Parathyroid adenoma (tissue), 2 donors: Measurements from ENCODE around the gene SUCLG2.

Source experiments
- H2AFZ ChIP-seq: fragments of 300-600 bp; sonication (generic); one replicate; pipeline ENCODE4 v1.7.0; 2017; ENCODE audit warnings: antibody characterized with exemption, mild to moderate bottlenecking
- H3K27ac ChIP-seq: fragments of 300-600 bp; sonication (generic); one replicate; pipeline ENCODE4 v1.7.0; 2017
- H3K27me3 ChIP-seq: fragments of 300-600 bp; sonication (generic); one replicate; pipeline ENCODE4 v1.7.0; 2017; ENCODE audit warnings: low read length; ENCODE audit not compliant: control insufficient read depth, insufficient read depth
- H3K36me3 ChIP-seq: fragments of 300-600 bp; sonication (generic); one replicate; pipeline ENCODE4 v1.7.0; 2017; ENCODE audit warnings: low read length; ENCODE audit not compliant: control insufficient read depth, insufficient read depth
- H3K4me1 ChIP-seq: fragments of 300-600 bp; sonication (generic); one replicate; pipeline ENCODE4 v1.7.0; 2017; ENCODE audit warnings: control low read depth
- H3K4me2 ChIP-seq: fragments of 300-600 bp; sonication (generic); one replicate; pipeline ENCODE4 v1.7.0; 2017; ENCODE audit warnings: low read length
- H3K4me3 ChIP-seq: fragments of 300-600 bp; sonication (generic); one replicate; pipeline ENCODE4 v1.7.0; 2017; ENCODE audit warnings: low read depth, low read length
- H3K79me2 ChIP-seq: fragments of 300-600 bp; sonication (generic); one replicate; pipeline ENCODE4 v1.7.0; 2017; ENCODE audit warnings: control low read depth
- H3K9ac ChIP-seq: fragments of 300-600 bp; sonication (generic); one replicate; pipeline ENCODE4 v1.7.0; 2017; ENCODE audit warnings: mild to moderate bottlenecking
- H3K9me3 ChIP-seq: fragments of 300-600 bp; sonication (generic); one replicate; pipeline ENCODE4 v1.7.0; 2017; ENCODE audit warnings: low read length; ENCODE audit not compliant: control insufficient read depth
- TF ChIP-seq, protein P1 (sequence below): fragments of 300-600 bp; sonication (generic); IDR thresholded peaks from one replicate; pipeline ENCODE4 v1.7.0; 2017; ENCODE audit warnings: antibody characterized with exemption, mild to moderate bottlenecking
- donor health status: primary hyperparathyroidism.

The SUCLG2 gene

DNA sequence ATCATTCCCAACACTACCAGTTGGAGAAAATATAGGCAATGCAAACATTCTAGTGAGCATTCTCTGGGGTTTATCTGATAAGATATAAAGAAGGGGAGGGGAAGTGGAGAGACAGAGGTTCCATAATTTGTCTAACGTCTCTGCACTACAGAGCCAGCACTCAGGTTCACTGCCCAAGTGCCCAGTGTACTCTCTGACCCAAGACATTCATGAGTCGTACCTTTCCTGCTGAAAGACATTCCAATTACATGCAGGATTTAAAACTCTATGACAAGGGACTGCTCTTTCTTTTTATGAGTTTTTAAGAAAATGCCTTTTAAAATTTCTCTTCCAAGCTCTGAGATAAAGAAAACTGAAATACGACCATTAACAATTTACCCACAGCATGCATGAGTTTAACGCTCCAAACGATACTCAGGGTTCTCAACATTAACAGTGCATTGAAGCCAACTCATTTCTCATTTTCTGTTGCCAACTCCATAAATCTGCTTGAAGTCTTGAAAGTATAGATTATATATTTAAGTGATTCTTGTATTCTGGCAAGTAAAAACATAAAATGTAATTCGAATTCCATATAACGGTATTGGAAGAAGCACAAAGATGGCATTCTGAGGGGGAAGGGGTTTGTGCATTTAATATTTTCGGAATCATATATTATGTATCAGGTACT is 193.4 kb downstream of the SUCLG2 start:
- Histone ChIP-seq H3K4me1 (no peaks in the 10 kb centered on the region), H3K9me3 (no peaks in the 10 kb centered on the region), H3K27ac (no peak overlapping the region), H3K36me3 (no peaks in the 10 kb centered on the region), H2AFZ (no peak overlapping the region), H3K79me2 (no peaks in the 10 kb centered on the region), H3K9ac (no peak overlapping the region), H3K4me2 (no peak overlapping the region), H3K4me3 (no peak overlapping the region), H3K27me3 (no peaks in the 10 kb centered on the region)
- TF ChIP-seq, protein P1, sequence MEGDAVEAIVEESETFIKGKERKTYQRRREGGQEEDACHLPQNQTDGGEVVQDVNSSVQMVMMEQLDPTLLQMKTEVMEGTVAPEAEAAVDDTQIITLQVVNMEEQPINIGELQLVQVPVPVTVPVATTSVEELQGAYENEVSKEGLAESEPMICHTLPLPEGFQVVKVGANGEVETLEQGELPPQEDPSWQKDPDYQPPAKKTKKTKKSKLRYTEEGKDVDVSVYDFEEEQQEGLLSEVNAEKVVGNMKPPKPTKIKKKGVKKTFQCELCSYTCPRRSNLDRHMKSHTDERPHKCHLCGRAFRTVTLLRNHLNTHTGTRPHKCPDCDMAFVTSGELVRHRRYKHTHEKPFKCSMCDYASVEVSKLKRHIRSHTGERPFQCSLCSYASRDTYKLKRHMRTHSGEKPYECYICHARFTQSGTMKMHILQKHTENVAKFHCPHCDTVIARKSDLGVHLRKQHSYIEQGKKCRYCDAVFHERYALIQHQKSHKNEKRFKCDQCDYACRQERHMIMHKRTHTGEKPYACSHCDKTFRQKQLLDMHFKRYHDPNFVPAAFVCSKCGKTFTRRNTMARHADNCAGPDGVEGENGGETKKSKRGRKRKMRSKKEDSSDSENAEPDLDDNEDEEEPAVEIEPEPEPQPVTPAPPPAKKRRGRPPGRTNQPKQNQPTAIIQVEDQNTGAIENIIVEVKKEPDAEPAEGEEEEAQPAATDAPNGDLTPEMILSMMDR, result no peak

DNA sequence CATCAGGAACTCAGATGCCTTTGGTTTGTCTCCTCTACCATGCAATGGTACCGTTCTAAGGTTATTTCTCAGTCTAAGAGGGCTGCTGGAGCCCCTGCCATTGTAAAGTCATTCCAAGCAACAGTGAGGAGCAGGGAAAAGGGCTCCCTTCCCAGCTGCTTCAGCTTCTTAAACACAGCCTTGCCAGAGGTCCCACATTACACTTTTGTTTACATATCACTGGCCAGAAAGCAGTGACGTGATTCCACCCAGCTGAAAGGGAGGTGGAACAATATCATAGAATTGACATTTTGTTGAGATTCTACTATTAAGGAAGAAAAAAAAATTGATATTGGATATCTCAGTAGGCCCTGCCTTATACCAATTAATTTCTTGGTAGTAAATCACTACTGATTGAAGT is 194.6 kb downstream of the SUCLG2 start:
- Histone ChIP-seq H3K27ac (no peak overlapping the region), H3K36me3 (no peaks in the 10 kb centered on the region), H3K79me2 (no peaks in the 10 kb centered on the region), H2AFZ (no peak overlapping the region), H3K4me2 (no peak overlapping the region), H3K9me3 (no peaks in the 10 kb centered on the region), H3K4me3 (no peak overlapping the region), H3K4me1 (no peaks in the 10 kb centered on the region), H3K9ac (no peak overlapping the region), H3K27me3 (no peaks in the 10 kb centered on the region)
- TF ChIP-seq, protein P1, result no peak

DNA sequence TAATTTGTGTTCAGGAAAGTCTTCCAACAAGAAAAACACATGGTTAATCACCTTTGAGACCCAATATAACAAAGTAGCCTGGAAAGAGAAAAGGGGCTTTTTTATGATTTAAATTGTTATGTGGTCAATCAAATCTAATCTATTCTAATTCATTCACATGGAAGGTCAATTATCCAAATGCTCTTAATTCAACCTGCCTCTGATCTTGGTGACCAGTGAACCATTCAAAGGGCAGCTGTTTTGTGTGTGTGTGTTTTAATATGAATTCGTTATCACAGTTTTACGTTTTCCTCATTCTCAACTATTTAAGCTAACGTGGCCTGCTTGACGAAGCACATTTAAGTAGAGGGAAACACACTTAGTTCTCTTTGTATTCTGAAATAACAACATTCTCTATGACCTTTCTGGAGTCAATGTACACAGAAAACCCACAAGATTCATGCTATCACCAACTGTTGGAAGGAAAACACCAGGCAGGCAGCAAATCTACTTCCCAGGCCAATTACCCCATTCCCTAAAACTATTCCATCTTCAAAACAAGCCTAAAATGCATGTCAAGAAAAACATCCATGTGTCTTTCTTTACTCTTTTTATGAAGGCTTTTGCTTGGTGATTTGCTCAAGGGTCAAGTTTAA is 195.4 kb downstream of the SUCLG2 start:
- no peaks in the 10 kb centered on the region for H3K9me3 ChIP-seq
- H3K4me2 ChIP-seq, result no peak overlapping the region
- H3K27ac ChIP-seq, result no peak overlapping the region
- TF ChIP-seq, protein P1, result no peak
- H3K36me3 ChIP-seq, result no peaks in the 10 kb centered on the region
- no peak overlapping the region for H3K9ac ChIP-seq
- no peaks in the 10 kb centered on the region for H3K79me2 ChIP-seq
- H3K4me3 ChIP-seq, result no peak overlapping the region
- H3K4me1 ChIP-seq, result no peaks in the 10 kb centered on the region
- no peaks in the 10 kb centered on the region for H3K27me3 ChIP-seq
- H2AFZ ChIP-seq, result no peak overlapping the region

DNA sequence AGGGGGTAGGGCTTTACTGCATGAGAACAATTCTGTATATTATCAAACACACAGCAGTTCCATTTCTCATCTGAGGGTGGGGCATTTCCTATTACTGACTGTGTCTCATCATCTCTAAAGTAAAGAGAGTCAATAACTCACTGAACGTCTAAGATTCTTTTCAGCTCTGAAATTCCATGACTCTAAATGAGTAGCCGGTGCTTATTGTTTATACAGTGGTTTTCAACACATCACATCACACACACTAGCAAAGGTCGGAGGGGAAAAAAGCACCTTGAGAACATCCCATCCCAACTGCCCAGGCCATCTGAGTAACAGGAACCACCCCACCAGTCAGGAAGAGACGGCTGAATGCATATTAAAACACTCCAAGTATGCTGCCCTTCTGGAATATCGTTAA is 196.0 kb downstream of the SUCLG2 start:
- Histone ChIP-seq H3K4me2 (no peak overlapping the region), H3K27ac (no peak overlapping the region), H3K9me3 (no peaks in the 10 kb centered on the region), H3K4me3 (no peak overlapping the region), H3K9ac (no peak overlapping the region), H3K36me3 (no peaks in the 10 kb centered on the region), H2AFZ (no peak overlapping the region), H3K4me1 (no peaks in the 10 kb centered on the region), H3K79me2 (no peaks in the 10 kb centered on the region), H3K27me3 (no peaks in the 10 kb centered on the region)
- TF ChIP-seq, protein P1, result no peak

DNA sequence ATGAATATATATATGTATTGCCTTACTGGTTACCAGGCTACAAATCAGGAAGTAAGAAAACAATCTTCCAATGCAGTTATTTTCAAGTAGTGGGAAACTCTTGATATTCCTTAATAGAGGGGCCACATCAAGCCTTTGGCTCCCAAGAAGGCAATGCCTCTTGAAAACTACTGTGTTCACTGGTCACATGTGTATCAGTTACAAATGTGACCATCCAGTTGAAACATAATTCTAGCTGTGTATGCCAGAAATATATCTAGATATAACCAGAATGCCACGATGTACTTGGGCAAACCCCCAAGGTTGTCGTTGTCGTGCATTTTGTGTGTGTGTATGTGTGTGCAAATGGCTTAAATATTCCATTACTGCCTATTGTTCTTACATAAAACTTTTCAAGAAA is 200.8 kb downstream of the SUCLG2 start:
- no peak overlapping the region for H3K4me3 ChIP-seq
- TF ChIP-seq, protein P1, result no peak
- H3K27ac ChIP-seq, result no peak overlapping the region
- H3K79me2 ChIP-seq, result no peaks in the 10 kb centered on the region
- H3K36me3 ChIP-seq, result no peaks in the 10 kb centered on the region
- no peak overlapping the region for H2AFZ ChIP-seq
- no peak overlapping the region for H3K4me2 ChIP-seq
- H3K9ac ChIP-seq, result no peak overlapping the region
- H3K27me3 ChIP-seq, result no peaks in the 10 kb centered on the region
- H3K4me1 ChIP-seq, result no peaks in the 10 kb centered on the region
- no peaks in the 10 kb centered on the region for H3K9me3 ChIP-seq
